Gastrocnemius medialis (tissue), 4 donors: ENCODE data around the gene CORIN. TPM values are rescaled to one million over a fixed set of nuclear protein-coding genes. Genes with fewer than 3 reads are reported as not detected.

Source experiments
- ATAC-seq, 2 donors: fragments of 150-250 bp; one replicate each; pipeline ENCODE4 v1.9.1; 2016
- DNase-seq, 2 donors: peaks; one replicate each; pipeline ENCODE4 v3.0.0-alpha.2; 2019
- H3K27ac ChIP-seq, 4 donors: fragments of 200-600 bp; sonication (generic); 1 replicate in 1 of 4; 2 replicates in 3 of 4; pipeline ENCODE4 v1.5.1; 2016 to 2018; ENCODE audit warnings: mild to moderate bottlenecking in 2 of 4, moderate library complexity in 1 of 4
- H3K27me3 ChIP-seq, 3 donors: fragments of 200-600 bp; sonication (generic) in 2 of 3; 1 replicate in 1 of 3; 2 replicates in 2 of 3; pipeline versions ENCODE4 v1.5.1 to v1.6.0; 2016 to 2019; ENCODE audit warnings: mild to moderate bottlenecking in 1 of 3, moderate library complexity in 1 of 3
- H3K36me3 ChIP-seq, 2 donors: fragments of 200-600 bp; sonication (generic) in 1 of 2; one replicate each; pipeline ENCODE4 v1.5.1; 2017 to 2018
- H3K4me1 ChIP-seq, 2 donors: fragments of 200-600 bp; sonication (generic) in 1 of 2; one replicate each; pipeline ENCODE4 v1.5.1; 2016 to 2017; ENCODE audit warnings: mild to moderate bottlenecking in 2 of 2
- H3K4me3 ChIP-seq, 4 donors: fragments of 200-600 bp; sonication (generic) in 3 of 4; 1 replicate in 1 of 4; 2 replicates in 3 of 4; pipeline ENCODE4 v1.5.1; 2016 to 2019; ENCODE audit warnings: mild to moderate bottlenecking in 2 of 4
- H3K9me3 ChIP-seq, 3 donors: fragments of 200-600 bp; sonication (generic) in 2 of 3; 1 replicate in 1 of 3; 2 replicates in 2 of 3; pipeline ENCODE4 v1.5.1; 2016 to 2019
- POLR2A ChIP-seq, 2 donors: fragments of 450-650 bp; IDR thresholded peaks; one replicate each; pipeline ENCODE4 v1.6.1; 2017; ENCODE audit warnings: antibody characterized with exemption in 2 of 2, mild to moderate bottlenecking in 2 of 2, moderate library complexity in 2 of 2
- in situ Hi-C, 4 donors: fragments of 200-750 bp; cut with MboI; loops; one replicate each; pipeline versions ENCODE4 v1.15.0 to v1.8.0; 2017; ENCODE audit warnings: low sequenced_read_pairs in 4 of 4
- intact Hi-C: fragments of 100-400 bp; cut with DNase I; formaldehyde crosslinking; loops from one replicate; pipeline ENCODE4 v1.15.1; 2023; ENCODE audit warnings: low total_unique reads
- total RNA-seq, 4 donors: library from RNA; depleted of rRNA; stranded (reverse); fragments of >200 nt; gene quantifications; one replicate each; pipeline versions ENCODE4 v1.1.0 to v1.2.3, GENCODE V29; 2016
- TF ChIP-seq, protein P1 (sequence below), 5 experiments: fragments of 450-650 bp in 3 of 5; fragments of 200-600 bp in 2 of 5; sonication (generic) in 2 of 5; IDR thresholded peaks in 4 of 5; conservative IDR thresholded peaks in 1 of 5; 1 replicate in 4 of 5; 2 replicates in 1 of 5; pipeline ENCODE4 v1.5.1; 2016 to 2019; ENCODE audit warnings: antibody characterized with exemption in 5 of 5, mild to moderate bottlenecking in 3 of 5, moderate library complexity in 3 of 5

CORIN gene
- total RNA-seq, 4 donors from 2014 or later = 0.49 to 0.70 TPM; not detected in 2

GRCh38 chr4:47798165-47798564 is 39.7 kb downstream of the CORIN start:
- no peaks in the 10 kb centered on the region for H3K36me3 ChIP-seq
- no peak for TF ChIP-seq POLR2A (IDR thresholded peaks at IDR 0.05)
- TF ChIP-seq, protein P1, sequence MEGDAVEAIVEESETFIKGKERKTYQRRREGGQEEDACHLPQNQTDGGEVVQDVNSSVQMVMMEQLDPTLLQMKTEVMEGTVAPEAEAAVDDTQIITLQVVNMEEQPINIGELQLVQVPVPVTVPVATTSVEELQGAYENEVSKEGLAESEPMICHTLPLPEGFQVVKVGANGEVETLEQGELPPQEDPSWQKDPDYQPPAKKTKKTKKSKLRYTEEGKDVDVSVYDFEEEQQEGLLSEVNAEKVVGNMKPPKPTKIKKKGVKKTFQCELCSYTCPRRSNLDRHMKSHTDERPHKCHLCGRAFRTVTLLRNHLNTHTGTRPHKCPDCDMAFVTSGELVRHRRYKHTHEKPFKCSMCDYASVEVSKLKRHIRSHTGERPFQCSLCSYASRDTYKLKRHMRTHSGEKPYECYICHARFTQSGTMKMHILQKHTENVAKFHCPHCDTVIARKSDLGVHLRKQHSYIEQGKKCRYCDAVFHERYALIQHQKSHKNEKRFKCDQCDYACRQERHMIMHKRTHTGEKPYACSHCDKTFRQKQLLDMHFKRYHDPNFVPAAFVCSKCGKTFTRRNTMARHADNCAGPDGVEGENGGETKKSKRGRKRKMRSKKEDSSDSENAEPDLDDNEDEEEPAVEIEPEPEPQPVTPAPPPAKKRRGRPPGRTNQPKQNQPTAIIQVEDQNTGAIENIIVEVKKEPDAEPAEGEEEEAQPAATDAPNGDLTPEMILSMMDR (IDR thresholded peaks at IDR 0.05 in 4 of 5, conservative IDR thresholded peaks at IDR 0.05 in 1 of 5) = no peak
- H3K27me3 ChIP-seq = no peaks in the 10 kb centered on the region
- no peak for DNase-seq
- no peak for ATAC-seq
- no peaks in the 10 kb centered on the region for H3K9me3 ChIP-seq
- no peak overlapping the region for H3K27ac ChIP-seq
- intact Hi-C loops = no loop called here
- no peak overlapping the region for H3K4me3 ChIP-seq
- no peaks in the 10 kb centered on the region for H3K4me1 ChIP-seq
- in situ Hi-C loops = no loop called here

DNA sequence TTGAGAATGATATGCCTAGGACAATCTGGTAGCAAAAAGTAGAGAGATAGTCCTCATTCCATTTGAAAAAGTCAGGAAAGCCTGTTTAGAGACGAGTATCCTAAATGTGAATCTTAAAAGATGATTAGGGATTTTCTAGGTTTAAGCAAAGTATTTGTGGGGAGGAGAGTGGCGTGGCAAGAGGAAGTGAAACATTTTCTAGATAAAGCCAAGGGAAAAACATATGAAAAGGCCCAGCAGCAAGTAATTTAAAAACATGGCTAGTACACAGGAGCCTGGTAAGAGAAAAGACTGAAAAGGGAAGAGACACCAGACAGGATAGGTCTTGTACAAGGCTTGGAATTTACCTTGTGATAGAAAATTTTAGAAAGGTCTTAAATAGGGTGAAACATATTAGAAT is 45.9 kb downstream of the CORIN start:
- H3K4me3 ChIP-seq = no peak overlapping the region
- H3K27me3 ChIP-seq = no peaks in the 10 kb centered on the region
- in situ Hi-C loops (no loop called here), intact Hi-C loops (no loop called here)
- H3K9me3 ChIP-seq = no peaks in the 10 kb centered on the region
- no peak for DNase-seq
- TF ChIP-seq, protein P1 (IDR thresholded peaks at IDR 0.05 in 4 of 5, conservative IDR thresholded peaks at IDR 0.05 in 1 of 5) = no peak
- TF ChIP-seq POLR2A (IDR thresholded peaks at IDR 0.05) = no peak
- ATAC-seq = no peak
- H3K36me3 ChIP-seq = no peaks in the 10 kb centered on the region
- H3K4me1 ChIP-seq = no peaks in the 10 kb centered on the region
- H3K27ac ChIP-seq = no peak overlapping the region

DNA sequence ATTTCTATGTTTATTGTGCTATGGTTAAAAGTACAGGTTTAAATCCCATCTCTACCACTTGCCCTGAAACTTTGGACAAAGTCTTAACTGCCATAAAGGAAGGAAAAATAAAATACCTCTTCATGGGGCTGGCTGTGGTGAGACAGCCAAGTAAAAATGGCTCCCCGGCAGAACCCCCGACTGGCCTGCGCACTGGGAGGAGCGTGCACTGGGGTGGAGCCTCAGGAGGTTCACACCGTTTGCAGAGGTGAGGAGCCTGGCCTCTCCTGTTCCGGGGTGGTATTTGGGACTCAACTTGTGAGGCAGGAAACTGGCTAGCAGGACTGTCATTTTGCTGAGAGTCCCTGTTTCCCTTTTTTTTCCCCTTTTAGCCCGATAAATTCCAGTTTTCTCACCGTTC is 47.8 kb downstream of the CORIN start:
- Histone ChIP-seq H3K4me1 (no peaks in the 10 kb centered on the region), H3K9me3 (no peaks in the 10 kb centered on the region), H3K4me3 (no peak overlapping the region), H3K27me3 (no peaks in the 10 kb centered on the region), H3K27ac (no peak overlapping the region), H3K36me3 (no peaks in the 10 kb centered on the region)
- DNase-seq (no peak), ATAC-seq (no peak)
- intact Hi-C loops (no loop called here), in situ Hi-C loops (no loop called here)
- TF ChIP-seq, protein P1 (IDR thresholded peaks at IDR 0.05 in 4 of 5, conservative IDR thresholded peaks at IDR 0.05 in 1 of 5) = no peak
- no peak for TF ChIP-seq POLR2A (IDR thresholded peaks at IDR 0.05)

DNA sequence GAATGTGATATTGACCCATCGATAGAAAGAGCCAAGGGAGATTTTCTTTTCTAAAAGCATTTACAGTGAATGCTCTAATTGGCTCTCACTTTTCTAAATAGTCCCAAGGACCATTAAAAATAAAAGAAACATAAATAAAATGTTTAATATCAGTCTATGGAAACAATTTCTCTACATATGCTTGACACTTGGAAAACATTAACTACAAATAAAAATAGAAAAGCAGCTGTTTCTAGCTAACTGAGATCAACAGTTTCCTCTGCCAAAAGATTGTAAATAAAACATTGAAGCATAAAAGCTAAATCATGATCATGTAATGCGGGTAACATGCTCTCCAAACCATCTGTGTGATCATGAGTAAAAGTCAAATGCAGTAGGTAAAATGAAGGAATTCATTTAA is 49.7 kb downstream of the CORIN start:
- intact Hi-C loops = no loop called here
- H3K27ac ChIP-seq = no peak overlapping the region
- no peaks in the 10 kb centered on the region for H3K27me3 ChIP-seq
- ATAC-seq (no peak), DNase-seq (no peak)
- H3K36me3 ChIP-seq = no peaks in the 10 kb centered on the region
- H3K4me3 ChIP-seq = no peak overlapping the region
- H3K4me1 ChIP-seq = no peaks in the 10 kb centered on the region
- in situ Hi-C loops = no loop called here
- H3K9me3 ChIP-seq = no peaks in the 10 kb centered on the region
- TF ChIP-seq POLR2A (IDR thresholded peaks at IDR 0.05) = no peak
- TF ChIP-seq, protein P1 (IDR thresholded peaks at IDR 0.05 in 4 of 5, conservative IDR thresholded peaks at IDR 0.05 in 1 of 5) = no peak

GRCh38 chr4:47786958-47787370 is 50.9 kb downstream of the CORIN start:
- in situ Hi-C loops = no loop called here
- H3K4me3 ChIP-seq = no peak overlapping the region

More at GRCh38 chr4:47786958-47787370, 50.9 kb downstream of the CORIN start:
- no peak for TF ChIP-seq POLR2A (IDR thresholded peaks at IDR 0.05)
- TF ChIP-seq, protein P1 (IDR thresholded peaks at IDR 0.05 in 4 of 5, conservative IDR thresholded peaks at IDR 0.05 in 1 of 5) = no peak
- DNase-seq (no peak), ATAC-seq (no peak)
- Histone ChIP-seq H3K9me3 (no peaks in the 10 kb centered on the region), H3K36me3 (no peaks in the 10 kb centered on the region), H3K4me1 (no peaks in the 10 kb centered on the region), H3K27me3 (no peaks in the 10 kb centered on the region), H3K27ac (no peak overlapping the region)
- intact Hi-C loops = no loop called here
